ENCODE measurements around the gene PCDH11X.
"Not testable (repeated sequence)": the region's sequence is repeated elsewhere in the genome, so short reads cannot be mapped to it uniquely, and the experiment has no call there.

The PCDH11X gene

GRCh38 chrX:91779135-91779534 lies at the start of gene PCDH11X:
TSS of gene PCDH11X (plus strand) at chrX:91779375. CDS start at chrX:91835505, 56,130 bp downstream.
- DNase-seq (ENCODE audit: low read depth, low spot score), result not testable (repeated sequence)

DNA sequence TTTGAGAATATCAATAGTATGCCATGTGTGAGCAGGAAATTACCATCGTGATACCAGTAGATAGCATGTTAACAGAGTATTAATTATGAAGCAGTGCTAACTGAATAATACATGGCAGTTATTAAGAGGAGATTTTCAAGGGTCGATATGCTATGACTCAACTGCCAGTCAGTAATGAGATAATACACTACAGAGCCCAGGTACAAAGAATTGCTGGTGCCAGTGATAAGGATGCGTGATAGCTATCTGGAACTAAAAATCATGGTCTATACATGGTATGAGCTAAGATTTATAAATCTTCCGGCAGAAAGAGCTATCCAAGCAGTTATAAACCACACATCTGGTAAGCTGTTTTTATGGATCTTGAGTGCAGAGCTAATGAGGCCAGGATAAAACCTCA lies 31.7 kb upstream of the PCDH11X start:
- not testable (repeated sequence) for DNase-seq (ENCODE audit: low read depth, low spot score)

GRCh38 chrX:91753022-91753421 lies 26.2 kb upstream of the PCDH11X start:
- not testable (repeated sequence) for DNase-seq (ENCODE audit: low read depth, low spot score)

- DNase-seq (ENCODE audit: low read depth, low spot score), result not testable (repeated sequence)
These were observed 8.3 kb upstream of the PCDH11X start for GRCh38 chrX:91770619-91771488.

- DNase-seq (ENCODE audit: low read depth, low spot score), result not testable (repeated sequence)
These were observed 5.2 kb upstream of the PCDH11X start for GRCh38 chrX:91773943-91774342.

DNA sequence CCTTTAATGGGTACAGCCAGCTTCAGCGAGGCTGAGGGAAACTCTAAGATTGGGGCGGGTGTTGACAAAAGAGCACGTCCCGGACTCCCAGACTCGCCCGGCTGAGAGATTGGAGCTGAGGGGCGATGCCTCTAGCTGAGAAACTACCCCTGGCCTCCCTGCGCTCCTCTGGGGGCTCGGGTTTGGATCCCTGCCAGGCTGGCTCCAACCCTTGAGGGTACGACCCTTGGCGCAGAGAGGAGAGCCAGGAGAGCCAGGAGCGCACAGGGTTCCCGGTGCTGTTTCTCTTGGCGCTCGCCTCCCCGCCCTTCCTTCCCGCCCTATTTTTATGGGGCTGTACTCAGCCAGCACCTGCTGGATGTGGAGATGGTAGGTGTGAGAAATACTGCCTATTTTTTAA lies 833 bp downstream of the PCDH11X start:
- DNase-seq (ENCODE audit: low read depth, low spot score), result not testable (repeated sequence)

- not testable (repeated sequence) for DNase-seq (ENCODE audit: low read depth, low spot score)
These were observed 1.5 kb downstream of the PCDH11X start for GRCh38 chrX:91780698-91781097.

DNA sequence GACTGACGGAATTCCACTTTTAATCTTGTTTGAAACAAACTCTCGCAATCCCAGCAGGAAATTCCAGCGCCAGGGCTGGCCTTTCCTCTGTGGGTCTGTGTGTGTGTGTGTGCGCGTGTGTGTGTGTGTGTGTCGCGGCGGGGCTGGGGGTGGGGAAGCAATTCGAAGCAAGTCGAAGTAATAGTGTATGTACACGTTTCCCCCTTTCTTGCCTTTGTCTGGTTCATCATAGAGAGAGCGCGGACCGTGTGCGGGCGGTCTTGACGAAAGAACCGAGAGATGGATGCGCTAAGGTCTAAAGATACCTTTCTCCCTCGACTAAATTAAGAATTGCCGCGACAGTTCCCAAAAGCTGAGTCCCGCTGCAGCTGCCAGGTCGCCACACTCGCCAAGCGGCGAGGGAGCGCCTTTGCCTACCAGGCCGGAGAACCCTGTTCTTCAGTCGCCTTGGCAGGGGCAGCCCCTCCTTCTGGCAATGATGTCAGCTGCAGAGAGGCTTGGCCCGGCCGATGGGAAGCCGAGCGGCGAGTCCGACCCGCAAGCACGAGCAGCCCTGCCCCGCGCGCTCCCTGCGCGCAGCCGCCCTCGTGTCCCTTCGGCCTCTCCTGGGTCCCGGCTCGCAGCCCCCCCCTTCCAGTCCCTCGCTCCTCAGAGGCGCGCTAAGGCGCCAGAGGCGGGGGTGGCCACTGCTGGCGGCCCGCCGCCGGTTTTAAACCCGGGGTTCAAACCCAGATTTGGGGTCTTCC lies 2.6 kb downstream of the PCDH11X start:
- not testable (repeated sequence) for DNase-seq (ENCODE audit: low read depth, low spot score)

- DNase-seq (ENCODE audit: low read depth, low spot score), result not testable (repeated sequence)
These were observed 3.6 kb downstream of the PCDH11X start for GRCh38 chrX:91782825-91783224.

- not testable (repeated sequence) for DNase-seq (ENCODE audit: low read depth, low spot score)
These were observed 38.4 kb downstream of the PCDH11X start for GRCh38 chrX:91817537-91817936.

- not testable (repeated sequence) for DNase-seq (ENCODE audit: low read depth, low spot score)
These were observed 46.1 kb downstream of the PCDH11X start for GRCh38 chrX:91825321-91825720.
